ENCODE measurements around the gene CELF2. TPM values are rescaled to one million over a fixed set of nuclear protein-coding genes. Genes with fewer than 3 reads are reported as not detected.

Gene CELF2
- total RNA-seq, 1 experiment from 2014 or later, result 0.27 TPM

DNA sequence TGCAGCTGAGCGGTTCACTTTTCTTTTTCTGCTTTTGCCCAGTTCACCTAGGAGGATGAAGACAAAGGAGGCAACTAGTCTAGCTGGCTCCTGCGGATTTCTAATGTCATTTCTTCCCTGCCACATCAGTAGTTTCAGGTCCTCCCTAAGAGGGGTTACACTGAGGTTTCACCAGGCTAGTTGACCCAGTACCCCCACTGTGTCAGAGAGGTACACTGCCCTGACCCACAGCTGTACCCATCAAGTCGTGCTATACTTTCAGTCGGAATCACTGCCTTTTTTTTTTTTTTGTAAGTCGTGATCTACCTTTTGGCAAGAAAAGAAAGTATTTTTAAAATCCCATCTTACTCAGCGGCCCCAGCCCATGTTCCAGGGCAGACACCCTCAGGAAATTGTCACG, 243.5 kb downstream of the CELF2 start:
- DNase-seq (ENCODE audit: extremely low read depth, low read depth), result no peak

- no peak for DNase-seq (ENCODE audit: extremely low read depth, low read depth)
Observed at GRCh38 chr10:11261687-11262493, 244.2 kb downstream of the CELF2 start.

DNA sequence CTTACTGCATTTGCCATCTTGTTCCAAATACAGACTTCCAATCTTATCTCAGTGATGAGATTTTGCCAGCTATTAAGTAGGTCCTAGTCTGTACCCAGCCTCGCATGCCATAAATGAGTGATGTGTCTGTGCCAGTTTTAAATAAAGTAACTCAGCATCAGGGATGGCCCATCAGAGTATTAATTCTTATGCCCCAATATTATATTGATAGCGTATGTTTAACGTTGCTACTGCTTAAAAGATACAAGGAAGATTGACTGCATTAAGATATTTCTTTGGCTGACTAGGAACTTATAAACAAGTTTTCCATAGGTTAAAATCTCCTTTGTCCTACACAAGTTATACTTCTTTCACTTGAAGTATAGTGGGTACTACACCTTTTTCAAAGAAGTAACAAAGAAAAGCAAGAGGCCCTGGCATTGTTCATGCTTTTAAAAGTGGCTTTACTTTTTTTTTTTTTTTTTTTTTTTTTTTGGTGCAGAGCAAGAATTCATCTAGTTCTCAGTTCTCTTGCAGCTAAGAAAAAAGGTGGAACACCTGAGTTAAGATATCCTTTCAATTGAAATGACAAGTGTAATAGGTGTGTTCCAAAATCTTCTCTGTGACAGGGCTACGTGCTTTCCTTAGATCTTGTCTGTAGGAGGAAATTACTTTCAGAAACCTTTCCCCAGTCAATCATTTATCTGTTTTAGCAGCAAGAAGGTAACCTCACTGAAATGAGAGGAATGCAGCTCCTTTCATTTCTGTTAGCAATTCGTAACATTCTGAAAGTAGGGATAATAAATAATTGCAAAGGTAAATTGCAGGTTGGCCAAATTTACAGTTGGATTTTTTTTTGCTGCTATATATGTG, 245.0 kb downstream of the CELF2 start:
- DNase-seq (ENCODE audit: extremely low read depth, low read depth), result no peak

GRCh38 chr10:11263767-11264166, 246.1 kb downstream of the CELF2 start:
- no peak for DNase-seq (ENCODE audit: extremely low read depth, low read depth)

DNA sequence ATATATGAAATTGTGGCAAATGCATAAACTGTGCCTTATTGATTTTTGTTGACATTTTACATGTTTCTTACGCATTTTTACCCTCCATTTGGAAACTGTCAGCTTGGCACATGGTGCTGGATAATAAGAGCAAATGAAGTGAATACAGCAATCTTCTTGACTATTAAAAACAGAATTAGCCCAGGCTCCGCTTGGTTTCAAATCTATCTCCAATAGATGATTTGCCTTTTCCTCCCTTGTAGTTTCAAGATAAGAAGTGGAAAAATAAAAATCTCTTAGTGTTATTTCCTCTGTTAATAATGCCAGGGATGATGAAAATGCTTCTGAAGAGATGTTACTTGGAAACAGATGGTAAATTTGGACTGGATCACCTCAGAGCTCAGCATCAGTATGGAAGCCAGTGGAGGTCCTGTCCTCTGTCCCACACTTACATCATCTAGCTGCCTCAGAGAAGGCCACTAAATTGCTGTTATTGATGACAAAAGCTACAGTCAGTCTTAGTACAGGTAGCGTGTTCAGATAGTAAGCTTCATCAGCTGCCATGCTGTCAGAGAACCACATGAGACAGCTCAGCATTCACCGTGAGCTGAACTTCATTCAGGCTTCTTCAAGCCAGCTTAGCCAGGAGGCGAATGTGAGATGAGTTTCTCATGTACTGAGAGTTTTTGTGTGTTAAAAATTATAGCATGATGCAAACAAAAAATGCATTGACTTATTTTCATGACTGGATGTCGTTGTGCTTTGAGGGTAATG, 246.8 kb downstream of the CELF2 start:
- DNase-seq (ENCODE audit: extremely low read depth, low read depth), result no peak

DNA sequence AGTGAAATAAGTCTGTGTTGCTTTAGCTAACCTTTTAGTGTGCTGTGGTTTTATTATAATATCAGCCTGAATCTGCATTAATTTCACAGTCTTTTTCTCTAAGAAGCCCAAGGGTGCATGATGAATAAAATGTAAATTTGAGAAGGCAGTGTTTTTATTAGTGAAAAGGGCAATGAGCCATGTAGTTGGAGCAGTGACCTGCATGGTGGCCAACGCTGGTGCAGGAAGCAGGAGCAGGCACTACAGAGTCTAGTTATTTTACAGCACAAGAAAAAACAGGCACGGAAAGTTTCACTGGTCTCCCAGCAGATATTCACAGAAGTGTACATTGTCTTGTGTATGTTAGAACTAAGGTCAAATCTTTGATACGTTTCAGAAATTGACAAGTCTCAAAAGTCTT, 247.8 kb downstream of the CELF2 start:
- no peak for DNase-seq (ENCODE audit: extremely low read depth, low read depth)

- DNase-seq (ENCODE audit: extremely low read depth, low read depth), result no peak
Observed at GRCh38 chr10:11266426-11266825, 248.8 kb downstream of the CELF2 start.

DNA sequence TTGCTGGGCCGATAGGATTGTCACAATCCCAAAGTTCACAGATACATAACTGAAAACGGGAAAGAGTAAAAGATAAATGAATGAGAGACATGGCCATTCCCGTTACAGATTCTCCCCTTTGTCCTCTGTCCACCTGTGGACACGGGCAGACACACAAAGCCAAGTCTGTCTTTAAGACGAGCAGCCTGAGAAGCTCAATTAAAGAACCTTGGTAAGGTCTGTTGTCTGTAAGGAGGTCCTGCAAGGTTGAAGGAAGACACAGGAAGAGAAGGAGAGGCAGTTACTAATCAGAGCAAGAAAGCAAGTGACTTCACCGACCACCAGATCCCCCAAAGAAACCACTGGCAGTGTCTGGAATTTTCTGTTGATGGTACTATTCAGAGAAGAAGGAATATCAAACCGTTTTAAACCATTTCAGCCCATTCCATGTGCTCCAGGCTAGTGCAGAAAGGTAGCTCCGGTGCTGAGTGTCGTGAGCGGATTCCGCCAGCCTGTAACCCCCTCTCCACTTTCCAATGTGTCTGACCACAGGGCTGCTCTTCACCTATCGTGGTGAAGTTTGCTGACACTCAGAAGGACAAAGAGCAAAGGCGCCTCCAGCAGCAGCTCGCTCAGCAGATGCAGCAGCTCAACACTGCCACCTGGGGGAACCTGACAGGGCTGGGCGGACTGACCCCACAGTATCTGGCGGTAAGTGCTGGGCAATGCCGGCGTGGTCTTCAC, 252.6 kb downstream of the CELF2 start:
- peak; percentile 50 for DNase-seq (ENCODE audit: extremely low read depth, low read depth)

DNA sequence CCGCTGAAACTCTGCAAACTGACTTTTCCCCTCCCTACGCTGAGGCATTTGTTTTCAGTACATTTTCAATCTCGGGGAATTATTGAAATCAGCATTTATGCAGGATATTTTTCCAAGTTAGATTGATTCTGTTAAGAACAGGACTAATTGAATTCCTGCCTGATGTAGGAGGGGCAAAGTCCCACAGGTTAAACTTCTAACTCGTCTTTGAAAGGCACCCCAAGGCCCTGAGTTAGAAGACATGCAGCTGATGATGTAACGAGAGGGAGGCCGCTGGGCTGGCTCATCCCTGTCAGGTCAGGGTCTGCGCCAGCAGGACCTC, 253.1 kb downstream of the CELF2 start:
- DNase-seq (ENCODE audit: extremely low read depth, low read depth), result no peak

DNA sequence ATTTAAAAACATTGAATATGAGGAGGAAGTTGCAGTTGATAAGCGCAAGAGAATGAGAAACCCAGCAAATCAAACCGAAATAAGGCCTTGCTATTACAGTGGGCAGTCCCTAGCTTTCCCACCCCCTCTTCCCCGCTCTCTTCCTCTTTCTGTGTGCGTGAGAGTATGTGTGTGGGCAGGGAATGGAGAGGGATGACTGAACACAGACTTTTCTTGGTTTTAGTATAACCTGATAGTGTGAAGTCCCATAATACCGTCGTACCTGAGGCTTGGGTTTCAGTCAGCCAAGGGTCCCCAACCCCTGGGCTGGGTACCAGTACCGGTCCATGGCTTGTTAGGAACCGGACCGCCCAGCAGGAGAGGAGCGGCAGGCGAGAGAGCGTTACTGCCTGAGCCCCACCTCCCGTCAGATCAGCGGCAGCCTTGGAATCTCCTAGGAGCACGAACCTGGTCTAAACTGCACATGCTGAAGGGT, 255.3 kb downstream of the CELF2 start:
- DNase-seq (ENCODE audit: extremely low read depth, low read depth), result no peak

DNA sequence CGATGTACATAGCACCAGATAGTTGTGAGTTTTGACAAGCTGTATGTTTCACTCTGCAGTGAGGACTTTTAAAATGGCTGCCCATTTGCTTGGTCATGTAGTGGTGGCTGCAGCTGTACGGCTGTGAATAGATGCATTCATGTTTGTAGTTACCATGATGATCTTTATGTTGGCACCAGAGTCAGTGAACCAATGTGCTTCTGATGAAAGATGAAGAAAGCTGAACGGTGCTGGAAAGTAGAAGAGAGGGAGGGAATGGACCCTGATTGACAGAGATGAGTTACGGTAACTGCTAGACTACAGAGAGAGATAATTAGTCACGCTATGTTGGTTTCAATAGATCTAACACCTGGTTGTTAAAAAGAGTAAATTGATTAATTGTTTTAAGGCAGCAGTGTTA, 256.8 kb downstream of the CELF2 start:
- no peak for DNase-seq (ENCODE audit: extremely low read depth, low read depth)

DNA sequence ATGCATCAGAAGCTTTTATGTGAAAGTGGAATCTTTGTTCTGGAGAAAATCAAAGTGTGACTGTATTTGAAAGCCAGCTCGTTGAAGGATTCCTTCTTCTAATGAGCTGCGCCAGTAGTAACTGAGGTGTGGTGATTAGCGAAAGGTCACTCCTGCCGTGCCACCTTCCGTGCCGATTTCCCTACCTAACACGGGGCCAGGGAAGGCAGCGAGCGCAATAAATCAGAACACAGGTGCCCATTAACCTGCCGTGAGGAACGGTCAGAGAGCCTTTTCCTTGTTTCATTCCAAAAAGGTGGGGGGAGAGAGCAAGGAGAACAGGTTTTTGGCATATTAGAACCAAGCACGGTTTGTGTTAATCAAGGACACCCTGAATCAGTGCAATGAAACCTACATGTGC, 258.0 kb downstream of the CELF2 start:
- no peak for DNase-seq (ENCODE audit: extremely low read depth, low read depth)

DNA sequence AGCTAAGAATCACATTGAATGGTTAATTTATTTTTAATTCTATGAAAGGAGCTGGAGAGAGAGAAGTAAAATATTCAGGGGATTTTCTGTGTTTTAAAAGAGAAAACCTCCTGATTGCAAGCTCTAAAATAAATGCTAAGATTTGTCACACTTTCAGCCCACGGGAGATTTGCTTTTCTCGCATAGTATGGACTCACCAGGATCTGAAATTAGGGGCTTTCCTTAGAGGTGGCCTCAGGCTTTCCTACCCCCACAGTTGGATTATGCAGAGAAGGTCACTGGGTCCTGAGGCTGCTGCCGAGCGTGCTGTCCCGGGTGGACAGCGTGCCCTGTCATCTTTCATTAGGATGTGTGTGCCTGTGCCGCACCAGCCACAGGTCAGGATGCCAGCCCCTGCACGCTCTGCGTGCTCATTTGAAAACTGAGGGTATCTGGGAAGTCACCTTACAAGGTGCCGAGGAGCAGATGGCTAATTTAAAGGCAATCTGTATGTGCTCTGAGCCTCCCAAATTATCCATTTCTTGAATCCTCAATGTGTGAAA, 258.8 kb downstream of the CELF2 start:
- DNase-seq (ENCODE audit: extremely low read depth, low read depth), result no peak

DNA sequence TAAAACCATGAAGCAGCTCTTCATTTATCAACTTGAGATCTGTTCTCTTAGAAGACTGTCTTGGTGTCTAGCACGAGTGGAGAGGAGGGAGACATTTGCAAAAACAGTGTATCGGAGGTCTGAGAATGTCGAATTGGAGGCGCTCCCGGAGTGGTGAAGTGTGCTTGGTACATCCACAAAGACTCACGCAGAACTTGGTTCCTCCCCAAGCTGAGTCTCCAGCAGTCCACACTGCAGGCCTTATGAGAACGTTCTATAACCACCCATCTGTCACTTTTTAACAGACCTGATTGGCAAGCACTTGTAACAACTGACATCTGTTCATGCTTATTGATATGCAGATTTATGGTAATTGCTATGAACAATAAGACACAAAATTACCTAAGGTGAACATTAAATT, 261.6 kb downstream of the CELF2 start:
- DNase-seq (ENCODE audit: extremely low read depth, low read depth), result no peak

DNA sequence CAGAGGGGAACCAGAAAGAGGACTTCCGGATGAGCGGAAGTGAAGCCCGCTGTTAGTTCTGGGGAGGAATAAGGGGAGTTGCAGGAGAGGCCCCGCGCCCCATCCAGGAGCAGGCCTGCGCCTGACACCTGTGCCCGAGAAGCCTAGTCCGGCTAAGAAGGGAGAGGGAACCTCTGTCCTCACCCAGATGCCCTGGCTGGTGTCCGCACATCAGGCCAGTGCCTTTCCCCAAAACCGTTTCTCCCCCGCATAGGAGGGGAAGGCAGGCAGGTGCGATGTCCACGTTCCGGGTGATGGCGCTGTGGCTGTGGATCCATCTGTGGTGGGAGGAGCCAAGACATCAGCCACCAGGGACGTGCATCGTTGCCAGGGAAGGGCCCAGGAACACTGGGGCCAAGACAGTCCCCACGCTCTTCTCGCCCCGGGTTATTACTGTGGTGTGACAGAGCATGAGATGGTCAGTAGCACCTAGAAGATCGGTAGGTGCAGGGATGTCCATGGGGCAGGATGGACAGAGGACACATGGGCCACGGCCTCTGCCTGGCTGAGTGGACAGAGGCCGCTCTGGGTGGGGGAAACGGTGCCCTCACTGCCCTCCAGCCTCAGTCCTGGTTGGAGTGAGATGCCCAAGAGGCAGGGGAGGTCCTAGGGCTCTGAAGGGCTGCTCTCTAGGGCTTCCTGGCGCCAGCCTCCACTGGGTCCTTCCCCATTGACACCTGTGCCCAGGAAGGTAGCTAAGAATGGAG, 262.7 kb downstream of the CELF2 start:
- no peak for DNase-seq (ENCODE audit: extremely low read depth, low read depth)

GRCh38 chr10:11282156-11282555, 264.5 kb downstream of the CELF2 start:
- no peak for DNase-seq (ENCODE audit: extremely low read depth, low read depth)

GRCh38 chr10:11282661-11283060, 265.0 kb downstream of the CELF2 start:
- no peak for DNase-seq (ENCODE audit: extremely low read depth, low read depth)

DNA sequence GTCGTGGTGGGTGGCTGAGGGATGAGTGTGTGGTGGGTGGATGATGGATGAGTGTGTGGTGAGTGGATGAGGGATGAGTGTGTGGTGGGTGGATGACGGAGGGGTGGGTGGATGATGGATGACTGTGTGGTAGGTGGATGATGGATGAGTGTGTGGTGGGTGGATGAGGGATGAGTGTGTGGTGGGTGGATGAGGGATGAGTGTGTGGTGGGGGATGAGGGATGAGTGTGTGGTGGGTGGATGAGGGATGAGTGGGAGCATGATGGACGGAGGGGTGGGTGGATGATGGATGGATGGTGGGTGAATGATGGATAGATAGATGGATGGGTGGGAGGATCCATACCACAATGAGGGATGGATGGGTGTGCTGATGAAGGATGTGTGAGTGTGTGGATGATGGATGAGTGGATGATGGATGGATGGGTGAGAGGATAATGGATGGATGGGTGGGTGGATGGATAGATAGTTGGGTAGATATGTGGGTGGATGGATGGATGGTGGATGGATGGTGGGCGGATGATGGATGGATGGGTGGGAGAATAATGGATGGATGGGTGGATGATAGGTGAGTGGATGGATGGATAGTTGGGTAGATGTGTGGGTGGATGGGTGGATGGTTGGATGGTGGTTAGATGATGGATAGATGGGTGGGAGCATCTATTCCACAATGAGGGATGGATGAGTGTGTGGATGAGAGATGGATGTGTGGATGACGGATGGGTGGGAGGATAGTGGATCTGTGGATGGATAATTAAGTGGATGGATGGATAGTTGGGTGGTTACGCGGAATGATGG, 266.8 kb downstream of the CELF2 start:
- no peak for DNase-seq (ENCODE audit: extremely low read depth, low read depth)

GRCh38 chr10:11285171-11285570, 267.5 kb downstream of the CELF2 start:
- no peak for DNase-seq (ENCODE audit: extremely low read depth, low read depth)

Data from NCI-H460 (cell line).